ENCODE measurements around the gene ZFP57. TPM values are rescaled to one million over a fixed set of nuclear protein-coding genes. Genes with fewer than 3 reads are reported as not detected.
A peak's percentile ranks its signal among the peaks of the same experiment; 100 is the strongest.
"Not testable (repeated sequence)": the region's sequence is repeated elsewhere in the genome, so short reads cannot be mapped to it uniquely, and the experiment has no call there.

Gene ZFP57
- total RNA-seq, 1 experiment from 2014 or later = 6.4 TPM

- ChIA-PET CTCF (interaction anchor here (0.9 to 8.8 kb wide), 8 partner anchors 11 to 55 kb away, joined by 3 to 192 read pairs (median 5); partner anchors contain the start of gene GABBR1), POLR2A (interaction anchor here (0.6 to 2.8 kb wide), 7 partner anchors 8 to 1172 kb away, joined by 3 to 20 read pairs (median 4); no protein-coding TSS in a partner anchor)
- not testable (repeated sequence) for H3K36me3 Mint-ChIP-seq; DNase-seq (ENCODE audit: low spot score); H3K9me3 Mint-ChIP-seq; H3K27me3 Mint-ChIP-seq (ENCODE audit: low read depth)
- TF ChIP-seq ZNF532 (CRISPR knock-in tag; IDR thresholded peaks at IDR 0.05; ENCODE audit: borderline replicate concordance) (peak; percentile 11; the same call in 1 of the 2 replicates), ZNF396 (CRISPR knock-in tag; IDR thresholded peaks at IDR 0.05; ENCODE audit: borderline replicate concordance) (peak; percentile 54; the same call in 1 of the 2 replicates), TEAD1 (CRISPR knock-in tag; IDR thresholded peaks at IDR 0.05) (peak; percentile 80; the same call in 1 of the 2 replicates), FOXK1 (CRISPR knock-in tag; IDR thresholded peaks at IDR 0.05) (peak; percentile 43; the same call in 1 of the 2 replicates), ZNF671 (CRISPR knock-in tag; IDR thresholded peaks at IDR 0.05) (0 out of 2 replicates have a peak, but pooled peaks have one; percentile 52), ZNF423 (CRISPR knock-in tag; IDR thresholded peaks at IDR 0.05) (0 out of 2 replicates have a peak, but pooled peaks have one; percentile 22)
- TF ChIP-seq, protein P1, sequence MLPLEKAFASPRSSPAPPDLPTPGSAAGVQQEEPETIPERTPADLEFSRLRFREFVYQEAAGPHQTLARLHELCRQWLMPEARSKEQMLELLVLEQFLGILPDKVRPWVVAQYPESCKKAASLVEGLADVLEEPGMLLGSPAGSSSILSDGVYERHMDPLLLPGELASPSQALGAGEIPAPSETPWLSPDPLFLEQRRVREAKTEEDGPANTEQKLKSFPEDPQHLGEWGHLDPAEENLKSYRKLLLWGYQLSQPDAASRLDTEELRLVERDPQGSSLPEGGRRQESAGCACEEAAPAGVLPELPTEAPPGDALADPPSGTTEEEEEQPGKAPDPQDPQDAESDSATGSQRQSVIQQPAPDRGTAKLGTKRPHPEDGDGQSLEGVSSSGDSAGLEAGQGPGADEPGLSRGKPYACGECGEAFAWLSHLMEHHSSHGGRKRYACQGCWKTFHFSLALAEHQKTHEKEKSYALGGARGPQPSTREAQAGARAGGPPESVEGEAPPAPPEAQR (CRISPR knock-in tag; IDR thresholded peaks at IDR 0.05) = 0 out of 2 replicates have a peak, but pooled peaks have one; percentile 57
- TF ChIP-seq, protein P2, sequence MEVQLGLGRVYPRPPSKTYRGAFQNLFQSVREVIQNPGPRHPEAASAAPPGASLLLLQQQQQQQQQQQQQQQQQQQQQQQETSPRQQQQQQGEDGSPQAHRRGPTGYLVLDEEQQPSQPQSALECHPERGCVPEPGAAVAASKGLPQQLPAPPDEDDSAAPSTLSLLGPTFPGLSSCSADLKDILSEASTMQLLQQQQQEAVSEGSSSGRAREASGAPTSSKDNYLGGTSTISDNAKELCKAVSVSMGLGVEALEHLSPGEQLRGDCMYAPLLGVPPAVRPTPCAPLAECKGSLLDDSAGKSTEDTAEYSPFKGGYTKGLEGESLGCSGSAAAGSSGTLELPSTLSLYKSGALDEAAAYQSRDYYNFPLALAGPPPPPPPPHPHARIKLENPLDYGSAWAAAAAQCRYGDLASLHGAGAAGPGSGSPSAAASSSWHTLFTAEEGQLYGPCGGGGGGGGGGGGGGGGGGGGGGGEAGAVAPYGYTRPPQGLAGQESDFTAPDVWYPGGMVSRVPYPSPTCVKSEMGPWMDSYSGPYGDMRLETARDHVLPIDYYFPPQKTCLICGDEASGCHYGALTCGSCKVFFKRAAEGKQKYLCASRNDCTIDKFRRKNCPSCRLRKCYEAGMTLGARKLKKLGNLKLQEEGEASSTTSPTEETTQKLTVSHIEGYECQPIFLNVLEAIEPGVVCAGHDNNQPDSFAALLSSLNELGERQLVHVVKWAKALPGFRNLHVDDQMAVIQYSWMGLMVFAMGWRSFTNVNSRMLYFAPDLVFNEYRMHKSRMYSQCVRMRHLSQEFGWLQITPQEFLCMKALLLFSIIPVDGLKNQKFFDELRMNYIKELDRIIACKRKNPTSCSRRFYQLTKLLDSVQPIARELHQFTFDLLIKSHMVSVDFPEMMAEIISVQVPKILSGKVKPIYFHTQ (CRISPR knock-in tag; IDR thresholded peaks at IDR 0.05) = 0 out of 2 replicates have a peak, but pooled peaks have one; percentile 66
- ATAC-seq = peak; percentile 68
- Mint-ChIP-seq H3K4me1 (peaks cover 73% of the 10 kb centered on the region), H3K27ac (peak overlapping the region; percentile 99), H3K4me3 (peak overlapping the region; percentile 49)
Observed at GRCh38 chr6:29661502-29662141, 19.3 kb downstream of the ZFP57 start.

DNA sequence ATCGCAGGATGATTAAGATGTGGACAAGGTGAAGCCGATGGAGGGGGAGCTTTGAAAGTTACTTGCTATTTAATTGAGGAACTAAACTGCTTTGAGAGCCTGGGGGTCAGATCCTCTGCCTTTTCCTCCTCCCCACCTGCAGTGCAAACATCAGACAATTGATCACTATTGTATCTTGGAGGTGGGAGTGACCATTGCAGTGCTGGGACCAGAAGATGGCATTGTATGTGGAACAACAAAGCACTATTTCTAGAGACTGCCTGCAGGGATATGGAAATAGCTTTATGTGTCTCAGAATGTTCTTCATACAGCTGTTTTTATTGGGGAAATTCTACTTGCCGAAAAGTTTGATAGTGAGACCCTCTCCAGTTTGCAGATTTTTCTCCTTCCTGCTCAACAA is 19.9 kb downstream of the ZFP57 start:
- ChIA-PET CTCF (interaction anchor here (0.6 to 8.8 kb wide), 9 partner anchors 10 to 176 kb away, joined by 3 to 192 read pairs (median 4); partner anchors contain the start of gene GABBR1), POLR2A (interaction anchor here (1.0 to 2.8 kb wide), 3 partner anchors 8 to 16 kb away, joined by 3 to 20 read pairs (median 16); no protein-coding TSS in a partner anchor)
- no peaks in the 10 kb centered on the region for H3K9me3 Mint-ChIP-seq
- H3K4me3 Mint-ChIP-seq = peak overlapping the region; percentile 49
- no peaks in the 10 kb centered on the region for H3K36me3 Mint-ChIP-seq
- no peaks in the 10 kb centered on the region for H3K27me3 Mint-ChIP-seq (ENCODE audit: low read depth)
- ATAC-seq (peak; percentile 36), DNase-seq (ENCODE audit: low spot score) (no peak)
- H3K27ac Mint-ChIP-seq = peak overlapping the region; percentile 99
- no peak for TF ChIP-seq SP1 (CRISPR knock-in tag; conservative IDR thresholded peaks at IDR 0.05)
- peak; percentile 28; the same call in 1 of the 2 replicates for TF ChIP-seq TEAD1 (CRISPR knock-in tag; IDR thresholded peaks at IDR 0.05)
- H3K4me1 Mint-ChIP-seq = peaks cover 73% of the 10 kb centered on the region

DNA sequence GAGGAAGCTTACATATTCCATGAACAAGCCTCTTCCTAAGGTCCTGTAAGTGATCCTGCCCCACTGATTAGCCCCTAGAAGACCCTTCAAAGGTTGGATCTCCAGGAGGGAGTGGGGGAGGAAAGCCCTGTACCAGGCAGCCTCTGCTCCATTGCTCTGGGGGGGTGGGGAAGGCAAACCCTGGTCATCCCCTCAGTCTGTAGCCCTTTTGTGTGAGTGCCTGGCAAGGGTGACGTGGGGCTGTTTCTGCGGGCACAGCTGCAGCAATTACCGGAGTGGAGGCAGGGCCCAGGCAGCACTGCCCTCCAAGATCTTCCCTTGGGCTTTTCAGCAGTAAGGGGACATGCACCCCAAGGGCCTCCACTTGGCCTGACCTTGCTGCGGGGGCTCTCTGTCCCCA is 24.2 kb downstream of the ZFP57 start, which contains the start of gene MOG:
Gene MOG (plus strand): TSS at position 295 of the 400 bp plus-strand sequence. CDS start 118 bp downstream, outside the sequence.
- peaks cover 62% of the 10 kb centered on the region for H3K4me1 Mint-ChIP-seq
- DNase-seq (ENCODE audit: low spot score) = no peak
- H3K9me3 Mint-ChIP-seq = no peaks in the 10 kb centered on the region
- no peak within 1 kb of the TSS for H3K4me3 Mint-ChIP-seq
- ChIA-PET POLR2A (no interaction called here), CTCF (interaction anchor here (4.1 to 12.0 kb wide), 3 partner anchors 6 to 38 kb away, joined by 107 to 531 read pairs (median 192); no protein-coding TSS in a partner anchor)
- no peaks in the 10 kb centered on the region for H3K27me3 Mint-ChIP-seq (ENCODE audit: low read depth)
- no peak for ATAC-seq
- TF ChIP-seq GTF2I (CRISPR knock-in tag; conservative IDR thresholded peaks at IDR 0.05) = no peak
- H3K27ac Mint-ChIP-seq = peak within 1 kb of the TSS; percentile 57; the same call in 1 of the 2 replicates
- H3K36me3 Mint-ChIP-seq = no peaks in the 10 kb centered on the region

All from WTC11 (cell line).